Limb (tissue), 2 donors: Measurements from ENCODE around the gene AKT1.
"Not testable (repeated sequence)": the region's sequence is repeated elsewhere in the genome, so short reads cannot be mapped to it uniquely, and the experiment has no call there.

Experiments
- DNase-seq, 2 donors: peaks; one replicate each; pipeline ENCODE4 v3.0.0-alpha.2; 2016; ENCODE audit errors: extremely low spot score in 2 of 2

Gene AKT1

DNA sequence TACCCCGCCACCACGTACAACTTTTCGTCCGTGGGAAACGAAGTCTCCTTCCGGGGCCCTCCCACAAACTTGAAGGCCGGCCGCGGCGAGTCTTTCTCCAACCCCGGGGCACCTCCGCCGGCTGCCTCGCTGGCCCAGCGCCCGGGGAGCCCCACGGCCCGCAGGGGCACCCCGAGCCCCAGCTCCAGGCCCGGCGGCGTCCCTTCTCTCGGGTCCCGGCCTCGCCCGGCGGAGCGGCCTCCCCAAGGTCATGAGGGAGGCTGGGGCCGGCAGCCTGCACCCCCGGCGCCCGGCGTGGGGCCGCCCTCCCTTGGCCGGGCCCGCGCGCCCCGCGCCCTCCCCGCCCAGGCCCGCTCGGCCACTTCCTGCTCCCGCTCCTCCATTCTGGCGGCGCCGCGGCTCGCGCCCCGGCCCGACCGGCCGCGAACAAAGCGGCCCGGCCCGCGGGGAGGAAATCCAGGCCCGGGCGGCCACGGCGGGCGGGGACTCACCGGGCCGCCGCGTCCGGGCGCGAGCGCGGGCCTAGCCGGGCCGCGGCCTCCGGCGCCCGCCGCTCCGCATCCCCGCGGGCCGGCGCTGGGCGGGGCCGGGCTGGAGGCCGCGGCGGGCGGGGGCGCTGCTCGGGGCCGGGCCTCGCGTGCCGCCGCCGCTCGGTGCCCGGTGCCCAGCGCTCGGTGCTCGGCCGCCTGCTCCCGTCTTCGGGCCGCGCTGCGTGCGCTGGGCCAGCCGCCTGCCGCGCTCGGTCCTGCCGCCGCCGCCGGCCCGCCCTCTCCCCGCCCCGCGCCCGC lies at the start of gene AKT1:
Gene AKT1 (minus strand): TSS at position 756 of the 788 bp plus-strand sequence. CDS start 3,105 bp downstream, outside the sequence.
- no peak for DNase-seq

DNA sequence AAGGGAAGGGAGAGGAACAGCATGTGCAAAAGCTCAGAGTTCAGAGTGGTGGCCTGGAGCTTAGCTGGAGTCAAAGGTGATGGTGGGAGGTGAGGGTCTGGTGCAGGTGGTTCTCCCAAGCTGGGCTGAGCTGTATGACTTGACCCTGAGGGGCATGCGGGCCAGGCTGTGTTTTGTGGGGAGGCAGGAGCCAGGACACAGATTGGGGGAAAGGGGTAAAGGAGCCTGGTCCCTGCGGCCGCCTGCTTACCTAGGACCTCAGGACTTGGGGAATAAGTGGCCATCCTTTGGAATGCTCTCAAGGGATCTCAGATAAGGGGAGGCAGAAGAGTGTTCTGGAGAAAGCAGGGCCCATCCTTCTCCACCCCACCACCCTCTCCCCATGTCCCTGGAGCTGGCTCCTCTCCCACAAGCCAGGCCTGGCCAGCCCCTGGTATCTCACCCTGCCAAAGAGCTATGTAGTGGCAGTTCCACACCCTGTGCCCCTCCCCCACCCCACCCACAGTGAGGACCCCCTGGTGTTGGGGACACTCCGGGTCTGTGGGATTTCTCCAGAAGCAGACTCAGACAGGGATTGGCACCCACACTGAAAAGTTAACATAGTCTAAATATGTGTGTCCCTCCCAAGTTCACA lies 49.6 kb upstream of the AKT1 start:
- no peak for DNase-seq

DNA sequence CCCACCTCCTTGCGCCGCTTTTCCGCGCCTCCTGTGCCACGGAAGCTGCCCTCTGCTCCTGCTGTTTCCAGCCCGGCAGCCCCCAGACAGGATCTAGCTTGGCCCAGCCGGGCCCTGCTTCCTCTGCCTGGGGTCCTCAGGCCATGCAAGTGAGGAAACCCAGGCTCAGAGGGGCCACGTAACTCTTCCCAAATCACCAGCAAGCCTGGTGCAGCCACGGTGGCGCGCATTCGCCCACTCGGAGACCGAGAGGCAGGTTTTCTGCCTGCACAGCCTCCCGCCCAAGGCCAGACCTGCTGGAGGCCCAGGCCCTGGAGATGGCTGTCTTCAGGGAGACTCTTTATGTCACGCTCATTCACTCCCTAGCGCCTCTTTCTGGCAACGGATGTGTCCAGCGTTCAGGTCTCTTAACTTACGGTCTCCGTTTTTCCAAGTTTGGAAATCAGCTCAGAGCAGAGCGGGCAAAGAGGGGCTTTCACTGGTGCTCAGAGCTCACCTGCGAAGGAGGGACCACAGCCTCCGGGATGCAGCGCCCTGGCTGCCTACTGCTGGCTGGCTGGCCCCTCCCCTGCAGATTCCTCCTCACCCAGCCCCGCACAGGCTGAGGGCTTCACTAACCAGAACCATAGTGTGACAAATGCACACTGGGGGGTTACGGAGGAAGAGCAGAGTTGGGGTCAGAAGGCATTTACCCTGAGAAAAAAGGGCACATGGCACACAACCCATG lies 48.9 kb upstream of the AKT1 start:
- peak in 1 of 2 donors; percentile 26 for DNase-seq

DNA sequence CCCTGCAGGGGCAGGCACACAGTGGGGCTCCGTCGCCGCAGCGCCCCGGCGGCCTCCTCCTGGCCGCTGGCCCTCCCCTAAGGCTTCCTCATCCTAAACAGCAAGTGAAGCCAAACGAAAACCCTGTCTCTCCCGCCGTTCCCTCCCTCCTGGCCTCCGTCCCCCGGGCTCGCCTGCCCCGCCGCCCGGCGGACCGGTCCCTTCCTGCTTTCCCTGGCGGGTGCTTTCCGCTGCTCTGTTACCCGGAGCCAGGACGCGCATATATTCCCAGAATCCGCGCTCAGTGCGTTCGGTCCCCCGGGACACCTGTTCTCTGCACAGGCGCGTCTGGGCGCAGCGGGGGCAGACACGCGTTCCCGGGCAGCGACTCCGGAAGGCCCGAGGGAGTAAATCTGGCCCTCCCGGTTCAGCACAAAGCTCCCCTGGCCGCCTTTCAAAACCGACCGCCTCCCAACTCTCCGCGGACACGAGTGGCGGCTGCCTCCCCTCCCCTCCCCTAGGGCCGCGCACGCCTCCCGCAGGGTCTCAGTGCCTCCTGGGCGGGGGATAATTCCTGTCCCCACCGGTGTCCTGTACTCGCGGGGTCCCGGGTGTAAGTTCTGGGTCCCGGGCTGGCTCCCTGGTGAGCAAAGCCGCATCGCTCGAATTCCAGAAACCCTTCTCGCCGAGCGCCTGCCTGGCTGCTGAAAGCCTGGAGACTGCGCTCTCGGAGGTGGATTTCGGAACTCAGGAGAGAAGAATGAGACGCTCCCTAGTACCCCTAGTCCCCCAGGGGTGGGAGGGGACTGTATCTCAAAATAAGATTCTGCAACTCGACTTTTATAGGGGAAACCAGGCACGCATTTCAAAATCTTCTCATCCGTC lies 48.1 kb upstream of the AKT1 start:
- no peak for DNase-seq

DNA sequence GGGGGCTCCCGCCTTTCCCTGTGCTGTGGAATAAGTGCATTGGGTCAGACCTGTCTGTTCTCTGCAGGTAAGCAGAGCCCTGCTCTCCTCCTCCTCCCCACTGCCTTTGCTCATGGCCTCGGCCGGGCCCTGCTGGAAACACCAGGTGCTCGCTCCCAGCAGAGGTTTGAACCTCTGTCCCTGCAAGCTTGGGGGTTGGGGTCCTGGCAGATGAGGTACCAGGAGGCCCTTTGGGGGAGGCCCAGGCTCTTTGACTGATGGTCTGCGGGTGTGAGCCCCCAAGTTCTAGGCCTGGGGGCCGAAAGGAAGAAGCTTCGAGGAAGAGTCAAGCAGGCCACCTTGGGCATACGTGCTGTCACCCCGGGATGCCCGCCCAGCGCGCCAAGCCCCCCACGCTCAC lies 47.5 kb upstream of the AKT1 start:
- DNase-seq: no peak

DNA sequence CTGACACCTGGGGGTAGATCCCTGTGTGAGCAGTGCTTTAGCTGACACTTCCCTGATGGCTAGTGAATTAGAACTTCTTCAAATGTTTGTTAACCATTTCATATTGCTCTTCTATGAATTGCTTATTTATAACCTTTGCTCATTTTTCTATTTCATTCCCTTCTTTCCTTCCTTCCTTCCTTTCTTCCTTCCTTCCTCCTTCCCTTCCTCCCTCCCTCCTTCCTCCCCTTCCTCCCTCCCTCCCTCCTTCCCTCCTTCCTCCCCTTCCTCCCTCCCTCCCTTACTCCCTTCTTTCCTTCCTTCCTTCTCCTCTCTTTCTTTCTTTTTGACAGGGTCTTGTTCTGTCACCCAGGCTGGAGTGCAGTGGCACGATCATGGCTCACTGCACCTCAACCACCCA lies 46.2 kb upstream of the AKT1 start:
- DNase-seq: no peak

DNA sequence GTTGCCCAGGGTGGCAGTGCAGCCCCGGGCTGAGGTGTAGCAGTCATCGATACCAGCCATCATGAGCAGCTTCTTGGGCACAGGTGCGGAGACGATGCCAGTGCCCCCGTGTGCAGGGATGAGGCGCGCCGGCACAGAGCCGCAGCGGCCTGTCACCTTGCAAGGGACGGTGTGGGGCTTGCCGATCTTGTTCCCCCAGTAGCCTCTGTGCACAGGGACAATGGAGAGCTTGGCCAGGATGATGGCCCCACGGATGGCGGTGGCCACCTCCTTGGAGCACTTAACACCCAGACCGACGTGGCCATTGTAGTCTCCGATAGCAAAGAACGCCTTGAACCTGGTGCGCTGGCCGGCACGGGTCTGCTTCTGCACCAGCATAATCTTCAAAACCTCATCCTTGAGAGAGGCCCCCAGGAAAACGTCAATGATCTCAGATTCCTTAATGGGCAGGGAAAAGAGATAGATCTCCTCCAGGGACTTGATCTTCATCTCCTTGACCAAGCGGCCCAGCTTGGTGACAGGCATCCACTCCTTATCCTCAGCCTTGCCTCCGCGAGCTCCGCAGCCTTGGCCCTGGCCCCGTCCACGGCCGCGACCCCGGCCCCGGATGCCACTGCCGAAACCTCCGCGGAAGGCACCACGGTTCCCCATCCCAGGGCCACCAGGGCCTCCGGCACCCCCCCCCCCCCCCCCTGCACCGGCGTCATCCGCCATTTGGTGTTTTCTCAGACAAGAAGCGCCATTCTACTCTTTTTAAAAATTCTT lies 40.8 kb upstream of the AKT1 start:
- not testable (repeated sequence) for DNase-seq

DNA sequence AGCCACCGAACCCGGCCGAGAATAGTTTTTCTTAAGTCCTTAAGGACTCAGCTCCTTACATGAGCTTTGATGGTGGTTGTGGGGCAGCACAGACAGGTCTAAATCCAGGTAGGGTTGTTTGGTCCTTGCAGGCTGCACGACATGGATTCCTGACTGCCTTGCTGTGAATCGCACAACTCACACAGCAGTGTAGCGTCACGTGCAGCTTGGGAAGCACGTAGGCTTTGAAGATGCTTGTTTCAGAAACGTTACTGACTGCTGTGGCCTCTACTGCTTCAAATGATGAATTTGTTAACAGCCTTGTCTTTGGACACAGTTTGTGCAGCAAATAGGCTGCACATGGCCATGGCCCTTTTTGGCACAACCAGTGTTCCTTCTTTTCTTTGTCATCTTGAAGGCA lies 35.2 kb upstream of the AKT1 start:
- no peak for DNase-seq

DNA sequence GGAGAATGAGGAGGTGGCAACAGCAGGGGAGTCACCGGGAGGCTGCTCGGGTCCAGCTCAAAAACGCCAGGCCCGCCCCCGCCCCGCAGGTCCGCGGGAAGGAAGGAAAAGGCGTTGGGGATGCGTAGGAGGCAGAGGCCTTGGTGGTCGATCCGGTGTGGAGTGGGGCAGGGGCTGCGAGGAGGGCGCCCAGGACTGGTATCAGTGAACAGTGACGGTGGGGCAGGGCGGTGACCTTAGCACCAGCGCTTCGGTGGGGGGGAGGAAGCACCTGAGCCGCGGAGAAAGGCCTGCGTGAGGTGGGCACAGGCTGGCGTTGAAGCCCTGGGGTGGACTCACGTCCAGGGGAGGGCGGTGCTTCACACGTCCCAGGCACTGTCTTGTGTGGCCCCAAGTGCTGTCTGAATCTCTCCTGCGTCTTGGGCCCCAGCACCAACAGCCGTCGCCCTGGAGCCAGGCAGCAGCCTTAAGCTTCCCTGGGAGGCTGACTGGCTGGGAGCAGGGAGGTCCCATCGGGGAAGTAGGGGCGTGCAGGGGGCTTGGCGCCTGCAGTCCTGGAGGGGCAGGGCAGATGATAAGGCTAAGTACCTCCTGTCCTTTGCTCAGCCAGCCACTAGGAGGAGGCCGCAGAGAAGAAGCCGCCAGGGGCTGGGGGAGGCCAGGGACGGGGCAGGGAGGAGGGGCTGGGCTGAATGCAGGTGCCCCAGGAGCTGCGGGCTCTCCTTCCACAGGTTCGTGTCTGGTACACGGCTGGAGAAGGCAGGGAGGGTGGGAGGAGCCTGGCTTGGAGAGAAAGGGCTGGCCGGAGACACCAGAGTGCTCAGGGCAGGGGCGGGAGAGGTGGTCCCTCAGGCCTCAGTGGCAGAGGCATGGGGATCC lies 31.9 kb upstream of the AKT1 start:
- peak in 1 of 2 donors; percentile 57 for DNase-seq

DNA sequence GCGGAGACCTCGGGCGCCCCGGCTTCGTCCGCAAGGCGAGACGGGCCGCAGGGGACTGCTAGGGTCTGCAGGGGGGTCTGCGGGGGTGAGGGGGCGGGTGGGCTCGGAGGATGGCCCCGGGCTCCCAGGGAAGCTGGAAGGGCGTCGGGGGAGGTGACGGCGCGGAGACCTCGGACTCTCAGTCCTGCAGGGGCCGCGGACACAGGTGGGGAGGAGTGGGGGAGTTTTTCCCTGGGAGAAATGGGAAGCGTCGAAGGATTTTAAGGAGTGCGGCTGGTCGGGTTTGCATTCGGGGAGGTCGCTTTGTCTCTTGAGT lies 31.3 kb upstream of the AKT1 start:
- no peak for DNase-seq

DNA sequence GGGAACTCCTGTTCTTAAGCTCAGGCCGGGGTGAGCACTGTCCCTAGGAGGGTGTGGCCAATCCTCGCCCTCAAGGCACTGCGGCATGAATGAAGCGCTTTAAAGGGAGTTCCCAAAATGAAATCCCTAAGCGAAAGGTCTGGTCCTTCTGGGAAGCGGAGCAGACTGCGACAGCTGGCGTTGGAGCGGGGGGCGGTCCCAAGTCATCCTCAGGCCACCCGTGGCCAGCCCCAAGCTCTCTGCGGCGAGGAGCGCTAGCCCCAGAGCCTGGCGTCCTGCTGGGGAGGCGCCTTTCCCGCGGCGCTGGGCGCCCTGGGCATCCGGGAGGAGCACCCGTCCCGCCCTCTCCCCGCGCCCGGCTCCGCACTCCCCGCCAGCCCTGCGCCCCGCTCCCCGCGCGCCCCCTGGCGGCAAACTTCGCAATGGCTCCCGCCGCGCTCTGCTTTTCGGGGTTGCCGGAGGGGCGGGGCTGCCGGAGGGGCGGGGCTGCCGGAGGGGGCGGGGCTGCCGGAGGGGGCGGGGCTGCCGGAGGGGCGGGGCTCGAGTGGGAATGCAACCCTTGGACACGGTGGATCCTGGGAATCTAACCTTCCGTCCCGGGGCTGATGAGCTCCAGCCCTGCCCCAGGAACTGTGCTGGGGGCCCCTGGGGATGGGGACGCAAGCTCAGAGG lies 30.8 kb upstream of the AKT1 start:
- DNase-seq: peak; percentile 80 to 96

DNA sequence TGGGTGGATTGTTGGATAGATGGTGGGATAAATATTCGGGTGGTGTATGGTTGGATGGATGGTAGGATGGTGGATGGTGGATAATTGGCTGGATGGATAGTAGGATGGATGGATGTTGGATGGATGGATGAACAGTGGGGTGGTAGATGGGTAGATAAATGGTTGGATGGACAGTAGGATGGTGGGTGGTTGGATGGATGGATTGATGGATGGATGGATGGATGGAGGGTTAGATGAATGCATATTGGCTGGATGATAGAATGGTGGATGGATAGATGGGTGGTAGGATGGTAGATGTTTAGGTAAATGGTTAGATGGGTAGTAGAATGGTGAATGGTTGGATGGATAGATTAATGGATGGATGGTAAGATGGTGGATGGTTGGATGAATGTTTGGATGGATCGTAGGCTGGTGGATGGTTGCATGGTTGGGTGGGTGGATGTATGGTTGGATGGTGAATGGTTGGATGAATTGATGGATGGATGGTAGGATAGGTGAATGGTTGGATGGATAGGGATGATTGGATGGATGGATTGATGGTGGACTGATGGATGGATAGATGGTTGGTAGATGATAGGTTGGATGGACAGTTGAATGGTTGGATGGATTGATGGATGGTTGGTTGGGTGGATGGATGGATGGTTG lies 28.9 kb upstream of the AKT1 start:
- no peak for DNase-seq

DNA sequence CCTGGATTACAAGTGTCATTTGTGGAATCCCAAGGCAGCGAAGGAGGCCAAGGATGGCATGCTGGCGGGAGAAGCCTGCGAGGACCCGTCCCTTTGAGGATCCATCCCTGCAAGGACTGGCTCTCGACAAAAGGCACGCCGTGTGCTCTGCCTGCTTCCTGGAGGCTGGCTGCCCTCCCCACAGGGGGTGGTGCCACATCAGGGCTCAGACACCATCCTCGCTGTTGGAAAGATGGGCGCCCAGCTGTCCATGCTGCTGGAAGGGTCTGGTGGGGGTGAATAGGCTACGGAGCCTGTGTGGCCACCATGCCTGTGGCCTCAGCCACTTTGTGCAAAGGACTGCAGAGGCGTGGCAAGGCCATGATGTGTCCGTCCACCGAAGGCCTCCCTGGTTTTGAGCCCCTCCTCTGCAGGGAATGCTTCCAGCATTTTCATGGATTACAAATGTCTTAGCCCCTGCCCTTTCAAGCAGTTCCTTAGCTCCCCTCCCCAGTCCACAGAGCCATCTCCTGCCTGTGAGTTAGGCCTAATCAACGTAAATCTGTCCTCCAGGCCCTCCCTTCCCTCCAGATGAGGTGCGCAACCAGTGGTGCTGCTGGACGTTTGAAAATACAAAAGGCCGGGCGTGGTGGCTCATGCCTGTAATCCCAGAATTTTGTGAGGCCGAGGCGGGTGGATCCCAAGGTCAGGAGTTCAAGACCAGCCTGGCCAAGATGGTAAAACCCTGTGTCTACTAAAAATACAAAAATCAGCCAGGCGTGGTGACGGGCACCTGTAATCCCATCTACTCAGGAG lies 27.5 kb upstream of the AKT1 start:
- no peak for DNase-seq

DNA sequence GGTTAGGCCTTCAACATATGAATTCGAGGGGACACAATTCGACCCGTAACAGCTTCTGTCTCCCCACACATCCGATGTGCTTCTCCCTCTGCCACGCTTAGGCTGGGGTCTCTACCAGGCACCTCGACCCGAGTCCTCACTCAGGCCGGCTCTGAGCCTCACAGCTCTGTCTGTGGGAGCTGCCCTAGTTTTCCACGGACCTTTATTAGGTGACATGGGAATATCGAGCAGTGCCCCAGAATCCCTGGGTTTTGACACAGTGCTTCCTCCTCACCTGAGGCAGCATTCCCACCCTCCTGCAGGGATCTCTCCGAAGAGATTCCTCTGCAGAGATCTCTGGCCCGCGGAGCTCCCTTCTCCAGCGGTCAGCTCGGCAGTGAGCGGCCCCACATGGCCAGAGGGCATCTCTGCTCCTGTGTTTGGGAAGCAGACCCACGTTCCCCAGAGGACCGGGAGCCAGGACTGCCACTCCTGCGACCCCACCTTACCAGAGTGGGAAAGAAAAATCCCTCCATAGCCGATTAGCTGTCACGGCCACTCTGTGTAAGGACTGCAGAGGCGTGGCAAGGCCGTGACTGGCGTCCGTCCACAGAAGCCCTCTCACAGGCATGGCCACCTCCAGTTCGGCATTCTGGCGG lies 26.5 kb upstream of the AKT1 start:
- no peak for DNase-seq

DNA sequence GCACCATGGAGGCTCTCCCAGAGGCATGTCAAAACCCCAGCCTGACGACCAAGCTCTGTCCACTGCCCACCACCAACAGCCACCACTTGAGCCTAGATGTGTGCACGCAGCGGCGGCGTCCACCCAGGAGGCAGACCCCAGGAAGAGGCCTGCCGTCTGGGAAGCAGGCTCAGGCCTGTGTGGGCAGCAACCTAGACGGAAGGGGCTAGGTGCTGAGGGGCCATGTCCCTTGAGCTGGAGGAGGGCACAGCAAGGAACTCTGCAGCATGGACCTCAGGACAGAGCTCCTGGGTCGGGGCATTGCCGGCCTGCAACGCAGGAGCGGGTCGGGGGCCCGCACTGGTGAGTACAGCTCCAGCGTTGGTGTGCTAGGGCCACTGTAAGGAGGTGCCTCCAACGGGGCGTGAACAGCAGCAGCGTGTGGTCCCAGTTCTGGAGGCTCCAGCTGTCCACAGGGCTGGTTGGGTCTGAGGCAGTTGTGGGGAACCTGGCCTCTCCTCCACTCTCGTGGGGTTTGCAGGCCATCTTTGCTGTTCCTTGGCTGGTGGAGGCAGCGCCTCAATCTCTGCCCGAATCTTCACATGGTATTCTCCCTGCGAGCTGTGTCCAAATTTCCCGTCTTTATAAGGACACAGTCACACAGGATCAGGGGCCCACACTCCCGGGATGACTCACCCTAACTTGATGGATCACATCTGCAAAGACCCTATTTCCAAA lies 25.8 kb upstream of the AKT1 start:
- DNase-seq: no peak

DNA sequence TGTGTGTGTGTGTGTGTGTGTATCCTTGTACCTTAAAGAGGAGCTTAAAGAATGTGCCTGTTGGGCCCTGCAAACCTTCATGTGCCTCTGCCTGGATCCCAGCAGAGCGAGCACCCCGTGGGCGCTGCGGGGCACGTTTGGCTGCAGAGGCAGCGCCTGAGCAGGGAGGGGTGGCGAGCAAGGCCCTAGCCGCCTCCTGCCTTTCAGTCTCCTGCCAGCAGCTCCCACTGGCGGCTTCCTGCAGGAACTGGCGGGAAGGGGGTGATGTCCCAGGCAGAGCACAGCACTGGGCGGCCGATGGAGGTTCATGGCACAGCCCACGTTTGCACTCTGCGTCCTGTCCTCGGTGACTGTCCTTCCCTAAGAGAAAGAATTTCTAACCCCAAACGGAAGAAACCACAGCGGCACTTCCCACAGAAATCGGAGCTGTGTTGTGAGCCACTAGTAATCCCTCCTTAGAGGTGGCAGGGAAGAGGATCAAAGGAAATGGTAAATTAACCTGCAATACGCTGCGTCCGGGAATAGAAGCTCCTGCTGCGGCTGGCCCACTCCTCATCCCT lies 25.2 kb upstream of the AKT1 start:
- no peak for DNase-seq

DNA sequence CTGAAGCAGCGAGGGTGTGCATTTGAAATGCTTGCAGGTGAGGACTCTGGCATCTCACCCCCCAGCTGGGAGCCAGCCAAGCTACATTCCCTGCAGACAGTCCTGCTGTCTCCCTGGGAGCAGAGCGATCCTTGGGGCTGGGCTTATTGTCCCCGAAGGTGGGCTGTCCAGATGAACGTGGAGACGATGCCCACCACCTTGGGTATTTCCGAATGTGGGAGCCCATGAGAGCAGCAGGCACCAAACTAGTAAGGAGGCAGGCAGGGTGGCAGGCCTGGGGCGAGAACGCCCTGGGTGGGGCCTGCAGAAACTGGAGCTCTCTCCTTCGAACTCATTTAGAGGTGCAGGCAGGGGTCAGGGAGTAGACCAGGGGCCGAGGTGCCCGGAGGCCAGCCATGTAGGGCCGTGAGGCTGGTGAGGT lies 23.8 kb upstream of the AKT1 start:
- DNase-seq: no peak
